GM19238 (cell line): ENCODE data around the gene DIP2B.

Experiments used
- DNase-seq: peaks from one replicate; pipeline ENCODE4 v3.0.0; 2011; ENCODE audit warnings: low spot score; ENCODE audit not compliant: insufficient read length

The DIP2B gene

GRCh38 chr12:50611021-50611744 lies 106.4 kb downstream of the DIP2B start:
- no peak for DNase-seq

GRCh38 chr12:50612882-50613281 lies 108.1 kb downstream of the DIP2B start:
- DNase-seq, result no peak

- no peak for DNase-seq
Observed at GRCh38 chr12:50613463-50613862, 108.7 kb downstream of the DIP2B start.

- DNase-seq, result no peak
Observed at GRCh38 chr12:50614167-50614759, 109.5 kb downstream of the DIP2B start.

- DNase-seq, result no peak
Observed at GRCh38 chr12:50615145-50615906, 110.5 kb downstream of the DIP2B start.

GRCh38 chr12:50615907-50616296 lies 111.1 kb downstream of the DIP2B start:
- DNase-seq, result no peak

- no peak for DNase-seq
Observed at GRCh38 chr12:50617657-50618056, 112.9 kb downstream of the DIP2B start.

GRCh38 chr12:50618864-50619609 lies 114.3 kb downstream of the DIP2B start:
- no peak for DNase-seq

GRCh38 chr12:50619610-50619958 lies 114.8 kb downstream of the DIP2B start:
- no peak for DNase-seq

GRCh38 chr12:50620109-50620977 lies 115.6 kb downstream of the DIP2B start:
- no peak for DNase-seq

GRCh38 chr12:50620978-50621360 lies 116.2 kb downstream of the DIP2B start:
- DNase-seq, result no peak

GRCh38 chr12:50621399-50622300 lies 116.9 kb downstream of the DIP2B start:
- no peak for DNase-seq

GRCh38 chr12:50625029-50625925 lies 120.5 kb downstream of the DIP2B start:
- DNase-seq, result no peak

GRCh38 chr12:50626026-50626425 lies 121.2 kb downstream of the DIP2B start:
- no peak for DNase-seq

- DNase-seq, result no peak
Observed at GRCh38 chr12:50627491-50627890, 122.7 kb downstream of the DIP2B start.

GRCh38 chr12:50628394-50628793 lies 123.6 kb downstream of the DIP2B start:
- no peak for DNase-seq

GRCh38 chr12:50633955-50634354 lies 129.2 kb downstream of the DIP2B start:
- no peak for DNase-seq

GRCh38 chr12:50634379-50634778 lies 129.6 kb downstream of the DIP2B start:
- DNase-seq, result no peak

- no peak for DNase-seq
Observed at GRCh38 chr12:50635364-50635763, 130.6 kb downstream of the DIP2B start.
